ENCODE data around the gene ORC3. TPM values are rescaled to one million over a fixed set of nuclear protein-coding genes. Genes with fewer than 3 reads are reported as not detected.

Gene ORC3
- 17.5 and 40.8 TPM in 2 replicates for total RNA-seq

DNA sequence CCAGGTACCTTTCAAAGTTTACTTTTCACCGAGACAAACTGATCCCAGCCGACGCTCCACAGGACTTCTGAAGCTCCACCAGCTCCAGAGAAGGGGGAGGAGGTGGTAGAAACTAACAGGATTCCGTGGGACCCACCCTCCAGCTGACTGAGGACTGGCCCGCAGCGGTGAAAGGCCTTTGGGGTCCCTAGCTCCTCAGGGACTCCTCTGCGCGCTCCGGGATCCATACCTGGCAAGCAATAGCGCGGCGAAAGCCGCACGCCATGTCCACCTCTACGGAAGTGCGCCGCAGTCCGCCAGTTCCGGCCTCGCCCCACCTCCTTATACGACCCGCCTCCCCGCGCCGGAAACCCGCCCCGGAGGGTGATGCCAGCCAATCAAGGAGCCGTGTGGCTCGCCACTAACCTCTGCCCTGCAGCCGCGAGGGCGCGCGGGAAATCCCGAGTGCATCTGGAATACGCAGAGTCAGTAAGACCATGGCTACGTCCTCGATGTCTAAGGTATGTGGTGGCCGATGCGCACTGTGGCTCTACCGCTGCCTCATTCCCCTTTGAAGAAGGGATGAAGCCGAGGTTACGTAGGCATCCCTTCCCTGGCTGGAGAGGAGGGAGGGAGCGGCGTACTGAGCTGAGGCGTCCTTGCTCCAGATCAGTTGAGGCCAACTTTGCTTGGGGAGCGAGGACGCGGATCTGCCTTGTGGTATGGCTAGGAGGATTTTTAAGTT lies at the start of gene ORC3, which contains the start of gene RARS2:
Gene ORC3, plus strand, starts transcription at position 443 of the 724 bp plus-strand sequence. Its CDS starts 34 bp downstream, at position 477.
Gene RARS2, minus strand, starts transcription at position 295 of the 724 bp plus-strand sequence. Its CDS starts 30 bp downstream, at position 265.

DNA sequence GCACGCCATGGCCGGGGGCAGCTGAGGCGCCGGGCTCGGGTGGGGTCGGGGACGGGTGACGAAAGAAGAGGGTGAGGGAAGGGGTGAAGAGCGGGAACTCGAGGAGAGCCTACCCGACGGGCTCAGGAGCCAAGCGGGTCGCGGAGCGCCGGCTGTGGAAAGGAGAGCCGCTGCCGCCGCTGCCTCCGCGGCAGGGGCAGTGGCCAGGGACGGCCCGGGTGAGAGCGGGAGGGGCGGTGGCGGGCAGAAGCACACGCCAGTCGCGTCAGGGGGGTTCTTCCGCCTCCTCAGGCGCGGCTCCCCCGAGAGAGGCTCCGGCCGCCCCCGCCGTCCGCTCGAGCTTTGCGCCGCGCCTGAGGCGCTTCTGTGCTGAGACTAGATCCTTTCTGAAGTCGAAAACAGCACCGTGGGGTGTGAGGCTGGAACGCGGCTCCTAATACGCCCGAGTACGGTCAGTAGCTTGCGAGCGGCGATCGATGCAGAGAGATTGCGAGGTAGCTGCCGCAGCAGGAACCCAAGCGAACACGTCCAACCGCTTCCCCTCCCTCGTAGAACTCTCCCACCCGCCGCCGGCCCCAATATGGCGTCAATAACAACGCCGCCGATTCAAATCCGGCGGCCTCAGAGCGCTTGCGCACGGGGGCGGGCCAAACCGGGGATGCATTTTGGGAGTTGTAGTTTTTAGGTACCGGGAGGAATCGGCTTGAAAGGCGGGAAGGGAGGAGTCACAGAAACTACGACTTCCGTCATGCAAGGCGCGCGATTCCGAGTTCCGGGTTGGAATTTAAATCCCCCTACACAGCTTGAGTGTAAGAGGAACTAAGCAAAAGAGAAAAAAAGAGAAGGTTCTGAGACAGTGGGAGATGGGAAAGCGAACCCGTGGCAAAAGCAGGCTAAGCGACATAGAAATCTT lies 112.0 kb downstream of the ORC3 start, which contains the start of gene AKIRIN2:
Gene AKIRIN2, minus strand, starts transcription at position 558 of the 913 bp plus-strand sequence. Its CDS starts 549 bp downstream, at position 9.

Other genes with a start within 250 kb of the ORC3 start
- gene C6orf163, start 245.3 kb upstream of the ORC3 start, total RNA-seq, result 1.8 and 2.6 TPM in 2 replicates
- gene CFAP206, start 182.2 kb upstream of the ORC3 start, total RNA-seq, result not detected in 2 replicates
- gene SLC35A1, start 117.2 kb upstream of the ORC3 start, total RNA-seq, result 9.2 and 11.7 TPM in 2 replicates
- gene RARS2, start 148 bp upstream of the ORC3 start, total RNA-seq, result 32.8 and 38.9 TPM in 2 replicates
- gene AKIRIN2, start 112.1 kb downstream of the ORC3 start, total RNA-seq, result 16.9 and 22.2 TPM in 2 replicates

Measured in placental pericyte (primary cell).